ENCODE results near the gene RABEP2.
"Not testable (repeated sequence)": the region's sequence is repeated elsewhere in the genome, so short reads cannot be mapped to it uniquely, and the experiment has no call there.

The RABEP2 gene

GRCh38 chr16:28924762-28925385 is at the start of gene RABEP2:
TSS of gene RABEP2 (minus strand) at chr16:28925238. CDS start at chr16:28925163, 75 bp downstream.
- peak; percentile 70 to 99 (median 89) for DNase-seq

GRCh38 chr16:28974437-28975157 is 49.6 kb upstream of the RABEP2 start, which contains the start of gene SPNS1:
TSS of gene SPNS1 (plus strand) at chr16:28974778. CDS start at chr16:28975152, 374 bp downstream.
- peak; percentile 89 to 100 (median 96) for DNase-seq

- peak in 42 of 51 donors; percentile 12 to 88 (median 45) for DNase-seq
Measured at GRCh38 chr16:28974007-28974436, 49.0 kb upstream of the RABEP2 start.

GRCh38 chr16:28969696-28970095 is 44.7 kb upstream of the RABEP2 start:
- not testable (repeated sequence) for DNase-seq

- DNase-seq, result no peak
Measured at GRCh38 chr16:28967156-28967555, 42.1 kb upstream of the RABEP2 start.

GRCh38 chr16:28964496-28964895 is 39.5 kb upstream of the RABEP2 start:
- no peak for DNase-seq

- DNase-seq, result no peak
Measured at GRCh38 chr16:28964072-28964471, 39.0 kb upstream of the RABEP2 start.

GRCh38 chr16:28958836-28959235 is 33.8 kb upstream of the RABEP2 start:
- no peak for DNase-seq

- no peak for DNase-seq
Measured at GRCh38 chr16:28958216-28958615, 33.2 kb upstream of the RABEP2 start.

GRCh38 chr16:28951410-28951943 is 26.4 kb upstream of the RABEP2 start:
- peak in 6 of 51 donors; percentile 27 to 50 (median 39) for DNase-seq

- DNase-seq, result peak; percentile 88 to 100 (median 99)
Measured at GRCh38 chr16:28950648-28951409, 25.8 kb upstream of the RABEP2 start, which contains the start of gene NFATC2IP. TSS of gene NFATC2IP (plus strand) at chr16:28950937. CDS start at chr16:28951012, 75 bp downstream.

GRCh38 chr16:28946681-28947080 is 21.6 kb upstream of the RABEP2 start:
- no peak for DNase-seq

- DNase-seq, result no peak
Measured at GRCh38 chr16:28943281-28943680, 18.2 kb upstream of the RABEP2 start.

- DNase-seq, result not testable (repeated sequence)
Measured at GRCh38 chr16:28939825-28940224, 14.8 kb upstream of the RABEP2 start.

- no peak for DNase-seq
Measured at GRCh38 chr16:28938721-28939120, 13.7 kb upstream of the RABEP2 start.

- no peak for DNase-seq
Measured at GRCh38 chr16:28937222-28937876, 12.3 kb upstream of the RABEP2 start.

GRCh38 chr16:28936784-28937155 is 11.7 kb upstream of the RABEP2 start:
- DNase-seq, result no peak

- DNase-seq, result peak in 40 of 51 donors; percentile 1 to 66 (median 32)
Measured at GRCh38 chr16:28935924-28936783, 11.1 kb upstream of the RABEP2 start.

GRCh38 chr16:28935346-28935745 is 10.3 kb upstream of the RABEP2 start:
- DNase-seq, result no peak

- no peak for DNase-seq
Measured at GRCh38 chr16:28933171-28933570, 8.1 kb upstream of the RABEP2 start.
